SK-N-SH (cell line): Measurements from ENCODE around the gene FAM221B.

Experiments used
- GABPA ChIP-seq: IDR thresholded peaks from 2 replicates; pipeline ENCODE4 v1.4.0; 2012; ENCODE audit warnings: low read depth, mild to moderate bottlenecking
- NRF1 ChIP-seq: IDR thresholded peaks from 2 replicates; pipeline ENCODE4 v1.6.1; 2012; ENCODE audit warnings: low read depth, mild to moderate bottlenecking, low read length
- RXRA ChIP-seq: IDR thresholded peaks from 2 replicates; pipeline ENCODE4 v1.4.0; 2012; ENCODE audit warnings: low read depth, mild to moderate bottlenecking, borderline replicate concordance
- SMC3 ChIP-seq: IDR thresholded peaks from 2 replicates; pipeline ENCODE4 v1.6.1; 2012; ENCODE audit warnings: low read depth, low read length, improper control_type of control experiment
- TAF1 ChIP-seq: IDR thresholded peaks from 2 replicates; pipeline ENCODE4 v1.6.1; 2012; ENCODE audit warnings: low read depth, mild to moderate bottlenecking, low read length, moderate library complexity, borderline replicate concordance
- TF ChIP-seq, protein P1 (sequence below): fragments of 200-600 bp; sonication (generic); IDR thresholded peaks from 2 replicates; pipeline ENCODE4 v1.6.1; 2017; ENCODE audit warnings: antibody characterized with exemption, mild to moderate bottlenecking, moderate library complexity

DNA sequence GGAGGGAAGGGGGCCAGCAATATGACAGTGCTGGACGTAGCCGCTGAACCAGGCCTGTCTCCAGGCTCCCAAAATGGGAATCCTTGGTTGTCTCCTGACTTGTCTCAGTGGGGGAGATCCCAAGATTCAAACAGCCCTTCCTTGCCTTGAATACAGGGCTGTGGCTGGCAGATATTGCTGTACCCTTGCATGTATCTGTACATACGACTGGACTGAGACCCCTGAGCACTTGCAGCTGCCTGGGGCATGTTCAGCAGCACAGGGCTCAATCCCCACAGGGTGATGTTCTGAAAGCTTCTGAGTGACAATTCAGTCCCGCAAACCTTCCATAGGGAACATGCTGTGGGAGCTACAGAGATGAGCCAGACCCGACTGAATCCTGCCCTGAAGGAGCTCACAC lies 28.4 kb upstream of the FAM221B start:
- TF ChIP-seq, protein P1, sequence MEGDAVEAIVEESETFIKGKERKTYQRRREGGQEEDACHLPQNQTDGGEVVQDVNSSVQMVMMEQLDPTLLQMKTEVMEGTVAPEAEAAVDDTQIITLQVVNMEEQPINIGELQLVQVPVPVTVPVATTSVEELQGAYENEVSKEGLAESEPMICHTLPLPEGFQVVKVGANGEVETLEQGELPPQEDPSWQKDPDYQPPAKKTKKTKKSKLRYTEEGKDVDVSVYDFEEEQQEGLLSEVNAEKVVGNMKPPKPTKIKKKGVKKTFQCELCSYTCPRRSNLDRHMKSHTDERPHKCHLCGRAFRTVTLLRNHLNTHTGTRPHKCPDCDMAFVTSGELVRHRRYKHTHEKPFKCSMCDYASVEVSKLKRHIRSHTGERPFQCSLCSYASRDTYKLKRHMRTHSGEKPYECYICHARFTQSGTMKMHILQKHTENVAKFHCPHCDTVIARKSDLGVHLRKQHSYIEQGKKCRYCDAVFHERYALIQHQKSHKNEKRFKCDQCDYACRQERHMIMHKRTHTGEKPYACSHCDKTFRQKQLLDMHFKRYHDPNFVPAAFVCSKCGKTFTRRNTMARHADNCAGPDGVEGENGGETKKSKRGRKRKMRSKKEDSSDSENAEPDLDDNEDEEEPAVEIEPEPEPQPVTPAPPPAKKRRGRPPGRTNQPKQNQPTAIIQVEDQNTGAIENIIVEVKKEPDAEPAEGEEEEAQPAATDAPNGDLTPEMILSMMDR, result no peak
- no peak for TF ChIP-seq GABPA
- no peak for TF ChIP-seq SMC3
- no peak for TF ChIP-seq RXRA
- TF ChIP-seq TAF1, result no peak
- TF ChIP-seq NRF1, result no peak
